Middle frontal gyrus (tissue), 1 donor: Measurements from ENCODE around the gene LKAAEAR1.
"Not testable (repeated sequence)": the region's sequence is repeated elsewhere in the genome, so short reads cannot be mapped to it uniquely, and the experiment has no call there.

Experiments used
- DNase-seq: peaks from one replicate; pipeline ENCODE4 v3.0.0-alpha.2; 2015; ENCODE audit warnings: low spot score; ENCODE audit errors: extremely low spot score

The LKAAEAR1 gene, protein sequence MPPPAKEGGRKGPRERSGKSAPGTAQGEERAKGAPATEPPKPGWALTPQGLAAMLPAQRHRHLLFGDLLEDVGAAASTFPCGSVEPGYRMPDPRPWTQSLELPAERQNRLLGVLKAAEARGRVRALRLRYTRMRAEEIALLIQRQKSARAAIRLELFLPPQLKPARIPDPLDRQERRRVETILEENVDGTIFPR

DNA sequence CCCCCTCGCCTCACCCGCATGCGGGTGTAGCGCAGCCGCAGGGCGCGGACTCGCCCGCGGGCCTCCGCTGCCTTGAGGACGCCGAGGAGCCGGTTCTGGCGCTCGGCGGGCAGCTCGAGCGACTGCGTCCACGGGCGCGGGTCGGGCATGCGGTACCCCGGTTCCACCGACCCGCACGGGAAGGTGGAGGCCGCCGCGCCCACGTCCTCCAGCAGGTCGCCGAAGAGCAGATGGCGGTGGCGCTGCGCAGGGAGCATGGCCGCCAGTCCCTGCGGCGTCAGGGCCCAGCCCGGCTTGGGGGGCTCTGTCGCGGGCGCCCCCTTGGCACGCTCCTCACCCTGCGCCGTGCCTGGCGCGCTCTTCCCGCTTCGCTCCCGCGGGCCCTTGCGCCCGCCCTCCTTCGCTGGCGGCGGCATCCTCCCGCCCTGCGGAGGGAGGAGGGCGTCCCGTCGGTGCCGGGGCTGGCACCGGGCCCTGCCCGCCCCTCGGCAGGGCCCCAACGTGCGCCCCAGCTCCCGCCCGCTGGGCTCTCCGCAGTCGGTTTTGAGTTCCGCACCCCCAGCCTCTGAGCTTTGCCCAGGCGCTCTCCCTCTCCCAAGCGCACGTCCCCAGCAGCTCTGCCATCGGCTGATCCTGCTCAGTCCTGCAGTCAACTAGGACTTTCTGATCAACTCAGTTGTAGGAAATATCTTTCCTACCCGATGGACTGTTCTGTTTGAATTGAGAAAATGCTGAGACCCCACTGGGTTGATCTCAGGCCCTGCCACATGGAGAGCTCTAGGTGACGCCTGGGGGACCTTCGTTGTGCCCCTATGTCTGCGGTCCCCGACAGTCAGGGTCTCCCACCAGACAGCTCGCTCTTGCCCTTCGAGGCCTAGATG lies at the start of gene LKAAEAR1:
Gene LKAAEAR1, minus strand, starts transcription at position 595 of the 881 bp plus-strand sequence. Its CDS starts 179 bp downstream, at position 416.
- no peak for DNase-seq

DNA sequence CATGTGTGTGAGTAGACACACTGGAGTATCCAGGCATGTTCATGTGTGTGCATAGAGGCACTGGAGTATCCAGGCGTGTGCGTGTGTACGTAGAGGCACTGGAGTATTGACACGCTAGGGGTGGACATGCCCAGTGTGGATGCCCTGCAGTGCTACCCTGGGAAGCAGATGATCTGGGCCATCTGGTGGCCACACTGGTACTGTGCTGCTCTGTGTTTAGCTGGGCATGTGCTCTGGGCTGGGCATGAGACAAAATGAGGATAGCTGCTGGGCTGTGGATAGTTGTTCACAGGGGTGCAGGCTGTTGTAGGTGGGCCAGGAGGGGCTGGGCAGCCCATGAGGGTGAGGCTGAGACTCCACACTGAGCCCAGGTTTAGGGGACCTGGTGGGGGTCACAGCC lies 47.2 kb upstream of the LKAAEAR1 start:
- DNase-seq = no peak

DNA sequence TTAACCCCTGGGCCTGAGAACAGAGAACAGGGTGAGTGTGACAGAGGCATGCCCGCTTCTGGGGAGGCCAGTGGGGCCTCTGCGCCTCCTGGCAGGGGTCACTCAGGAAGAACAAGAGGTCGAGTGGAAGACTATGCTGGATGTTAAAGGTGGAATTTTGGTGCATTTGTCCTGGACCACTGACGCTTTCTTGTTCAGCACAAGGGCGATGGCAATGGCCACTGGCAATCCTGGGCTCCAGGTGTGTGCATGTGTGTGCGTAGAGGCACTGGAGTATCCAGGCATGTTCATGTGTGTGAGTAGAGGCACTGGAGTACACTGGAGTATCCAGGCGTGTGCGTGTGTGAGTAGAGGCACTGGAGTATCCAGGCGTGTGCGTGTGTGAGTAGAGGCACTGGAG lies 46.7 kb upstream of the LKAAEAR1 start:
- DNase-seq = no peak

DNA sequence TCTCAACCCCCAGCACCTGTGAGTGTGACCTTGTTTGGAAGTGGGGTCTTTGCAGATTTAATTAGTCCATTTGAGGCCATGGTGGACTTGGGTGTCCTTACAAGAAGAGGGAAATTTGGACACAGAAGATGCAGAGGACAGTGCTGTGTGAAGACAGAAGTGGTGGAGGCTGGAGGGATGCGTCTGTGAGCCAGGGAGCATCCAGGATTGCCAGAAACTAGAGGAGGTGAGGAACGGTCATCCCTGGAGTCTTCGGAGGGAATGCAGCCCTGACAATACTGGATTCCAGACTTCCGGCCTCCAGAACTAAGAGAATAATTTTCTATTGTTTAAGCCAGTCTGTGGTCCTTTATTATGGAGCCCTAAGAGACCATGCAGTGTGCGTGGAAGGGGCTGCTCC lies 46.1 kb upstream of the LKAAEAR1 start:
- DNase-seq = no peak

DNA sequence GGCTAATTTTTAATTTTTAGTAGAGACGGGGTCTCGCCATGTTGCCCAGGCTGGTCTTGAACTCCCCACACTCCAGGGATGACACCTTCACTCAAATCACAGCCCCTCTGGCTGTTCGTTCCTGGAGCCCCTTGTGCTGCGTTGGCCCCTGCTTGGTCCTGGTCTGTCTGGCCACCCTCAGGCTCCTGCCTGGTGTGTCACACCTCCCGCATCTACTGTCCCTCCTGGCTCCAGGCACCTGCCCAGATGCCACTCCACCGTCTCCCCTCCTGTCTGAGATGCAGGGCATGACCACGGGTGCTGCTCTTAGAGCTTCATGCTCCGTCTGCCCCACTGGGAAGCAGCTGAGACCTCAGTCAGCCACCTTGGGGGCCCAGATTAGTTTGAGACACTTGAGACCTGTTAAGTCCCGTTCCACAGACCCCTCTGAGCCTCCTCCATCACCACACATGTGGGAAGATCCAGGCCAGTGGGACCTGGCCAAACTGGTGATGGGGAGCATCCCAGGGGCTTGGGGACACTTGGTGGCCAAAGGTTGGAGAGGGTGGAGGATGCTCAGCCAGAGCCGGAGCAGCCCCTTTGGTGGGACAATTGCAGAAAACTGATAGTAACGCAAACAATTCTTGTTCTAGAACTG lies 45.1 kb upstream of the LKAAEAR1 start:
- DNase-seq = no peak

DNA sequence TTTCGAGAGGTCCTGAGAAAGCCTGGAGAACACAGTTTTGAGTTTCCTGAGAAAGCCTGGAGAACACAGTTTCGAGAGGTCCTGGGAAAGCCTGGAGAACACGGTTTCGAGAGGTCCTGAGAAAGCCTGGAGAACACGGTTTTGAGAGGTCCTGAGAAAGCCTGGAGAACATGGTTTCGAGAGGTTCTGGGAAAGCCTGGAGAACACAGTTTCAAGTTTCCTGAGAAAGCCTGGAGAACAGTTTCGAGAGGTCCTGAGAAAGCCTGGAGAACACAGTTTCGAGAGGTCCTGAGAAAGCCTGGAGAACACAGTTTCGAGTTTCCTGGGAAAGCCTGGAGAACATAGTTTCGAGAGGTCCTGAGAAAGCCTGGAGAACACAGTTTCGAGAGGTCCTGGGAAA lies 39.3 kb upstream of the LKAAEAR1 start:
- DNase-seq = not testable (repeated sequence)

DNA sequence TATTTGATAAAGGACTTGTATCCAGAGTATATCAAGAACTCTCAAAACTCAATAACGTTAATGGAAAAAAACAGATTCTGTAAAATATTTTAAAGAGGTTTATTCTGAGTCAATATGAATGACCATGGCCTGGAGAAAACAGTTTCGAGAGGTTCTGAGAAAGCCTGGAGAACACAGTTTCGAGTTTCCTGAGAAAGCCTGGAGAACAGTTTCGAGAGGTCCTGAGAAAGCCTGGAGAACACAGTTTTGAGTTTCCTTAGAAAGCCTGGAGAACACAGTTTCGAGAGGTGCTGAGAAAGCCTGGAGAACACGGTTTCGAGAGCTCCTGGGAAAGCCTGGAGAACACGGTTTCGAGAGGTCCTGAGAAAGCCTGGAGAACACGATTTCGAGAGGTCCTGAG lies 38.7 kb upstream of the LKAAEAR1 start:
- not testable (repeated sequence) for DNase-seq

DNA sequence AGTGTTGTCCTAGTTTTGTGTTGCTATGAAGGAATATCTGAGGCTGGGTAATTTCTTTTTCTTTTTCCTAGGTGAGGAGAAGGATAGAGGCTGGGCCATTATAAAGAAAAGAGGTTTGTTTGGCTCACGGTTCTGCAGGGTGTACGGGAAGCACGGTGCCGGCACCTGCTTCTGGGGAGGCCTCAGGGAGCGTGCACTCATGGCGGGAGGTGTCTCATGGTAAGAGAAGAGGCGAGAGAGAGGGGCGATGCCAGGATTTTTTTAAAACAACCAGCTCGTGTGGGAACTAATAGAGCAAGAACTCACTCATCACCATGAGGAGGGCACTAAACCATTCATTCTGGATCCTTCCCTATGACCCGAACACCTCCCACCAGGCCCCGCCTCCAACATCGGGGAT lies 37.4 kb upstream of the LKAAEAR1 start:
- no peak for DNase-seq

DNA sequence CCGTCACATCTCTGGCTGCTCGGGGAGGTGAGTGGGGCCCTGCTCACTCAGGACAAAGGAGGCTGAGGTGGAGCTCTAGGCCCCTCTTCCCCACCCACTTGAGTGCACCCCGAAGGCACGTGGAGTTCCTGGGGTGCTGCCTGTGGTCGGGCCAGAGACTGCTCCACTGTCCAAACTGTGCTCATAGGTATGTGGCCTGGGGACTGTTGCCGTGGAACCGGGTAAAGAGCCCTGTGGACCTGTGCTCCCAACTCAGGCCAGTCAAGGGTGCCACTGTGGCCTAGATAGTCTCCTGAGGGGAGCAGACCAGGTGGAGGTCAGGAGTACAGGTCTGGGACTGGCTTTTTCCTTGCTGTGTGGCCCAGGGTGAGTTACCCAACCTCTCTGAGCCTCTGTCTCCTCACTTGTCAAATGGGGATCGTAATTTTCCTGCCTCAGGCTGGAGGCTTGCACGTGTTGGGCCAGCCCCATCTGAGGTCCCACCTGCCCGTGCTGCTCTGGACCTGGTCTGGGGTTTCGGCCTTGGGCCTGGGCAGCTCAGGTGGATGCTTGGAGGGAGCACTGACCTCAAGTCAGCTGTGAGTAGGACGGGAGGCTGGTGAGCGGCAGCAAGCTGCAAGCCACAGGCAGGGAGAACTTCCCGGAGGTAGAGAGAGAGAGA lies 35.6 kb upstream of the LKAAEAR1 start:
- DNase-seq = no peak

DNA sequence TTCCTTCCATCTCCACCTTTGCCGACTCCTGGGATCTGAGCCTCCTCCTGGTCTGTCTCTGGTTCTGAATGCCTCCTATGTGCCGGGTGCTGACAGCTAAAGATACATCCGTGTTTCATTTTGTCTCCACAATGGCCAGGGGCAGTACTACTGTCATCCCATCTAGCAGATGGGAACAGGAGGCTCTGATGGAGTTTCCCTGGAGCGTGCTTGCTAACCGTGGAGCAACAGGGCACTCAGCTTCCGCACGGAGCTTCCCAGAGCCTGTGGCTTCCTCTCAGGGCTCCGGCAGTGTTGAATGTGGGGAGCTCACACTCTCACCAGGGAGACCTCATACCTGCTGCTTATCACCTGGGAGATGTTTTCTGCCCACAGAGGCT lies 35.1 kb upstream of the LKAAEAR1 start:
- no peak for DNase-seq

DNA sequence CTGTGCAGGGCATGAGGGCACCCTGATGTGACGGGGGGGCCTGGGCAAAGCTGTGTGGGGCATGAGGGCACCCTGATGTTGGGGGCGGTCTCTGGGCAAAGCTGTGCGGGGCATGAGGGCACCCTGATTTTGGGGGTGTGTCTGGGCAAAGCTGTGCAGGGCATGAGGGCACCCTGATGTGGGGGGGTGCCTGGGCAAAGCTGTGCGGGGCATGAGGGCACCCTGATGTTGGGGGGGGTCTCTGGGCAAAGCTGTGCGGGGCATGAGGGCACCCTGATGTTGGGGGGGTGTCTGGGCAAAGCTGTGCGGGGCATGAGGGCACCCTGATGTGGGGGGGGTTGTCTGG lies 33.2 kb upstream of the LKAAEAR1 start:
- DNase-seq = not testable (repeated sequence)

DNA sequence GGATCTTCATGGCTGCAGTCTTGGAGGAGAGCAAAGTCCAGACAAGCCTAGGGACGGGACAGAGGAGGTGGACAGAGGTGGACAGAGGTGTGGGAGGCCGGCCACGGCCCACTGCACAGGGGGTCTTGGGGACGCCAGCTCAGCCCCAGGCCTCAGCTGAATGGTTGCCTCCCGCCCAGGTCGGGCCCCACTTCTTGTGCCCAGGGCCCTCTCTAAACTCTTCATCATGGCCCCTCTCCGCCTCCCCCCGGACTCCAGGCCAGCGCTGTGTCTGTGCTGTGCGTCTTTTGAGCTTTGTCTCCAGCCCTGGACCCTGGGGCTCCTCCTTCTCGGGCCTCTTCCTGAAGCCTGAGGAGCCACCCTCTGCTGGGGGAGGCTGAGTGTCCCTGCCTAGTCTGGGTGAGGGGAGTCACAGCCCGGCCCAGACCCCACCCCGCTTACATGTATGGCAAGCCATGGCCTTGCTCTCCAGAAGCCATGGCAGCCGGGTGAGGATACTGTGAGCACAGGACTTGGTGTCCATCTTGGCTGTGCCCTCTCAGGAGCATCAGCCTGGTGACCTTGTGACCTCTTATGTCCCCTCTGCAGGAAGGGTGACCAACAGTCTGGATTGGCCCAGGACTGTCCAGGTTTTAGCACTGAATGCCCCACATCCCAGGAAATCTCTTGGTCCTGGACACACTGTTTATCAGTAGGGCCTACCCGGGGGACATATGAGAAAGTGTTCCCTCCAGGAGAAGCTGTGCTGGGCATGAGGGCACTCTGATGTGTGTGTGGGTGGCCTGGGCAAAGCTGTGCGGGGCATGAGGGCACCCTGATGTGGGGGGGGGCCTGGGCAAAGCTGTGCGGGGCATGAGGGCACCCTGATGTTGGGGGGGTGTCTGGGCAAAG lies 32.6 kb upstream of the LKAAEAR1 start:
- DNase-seq = no peak

DNA sequence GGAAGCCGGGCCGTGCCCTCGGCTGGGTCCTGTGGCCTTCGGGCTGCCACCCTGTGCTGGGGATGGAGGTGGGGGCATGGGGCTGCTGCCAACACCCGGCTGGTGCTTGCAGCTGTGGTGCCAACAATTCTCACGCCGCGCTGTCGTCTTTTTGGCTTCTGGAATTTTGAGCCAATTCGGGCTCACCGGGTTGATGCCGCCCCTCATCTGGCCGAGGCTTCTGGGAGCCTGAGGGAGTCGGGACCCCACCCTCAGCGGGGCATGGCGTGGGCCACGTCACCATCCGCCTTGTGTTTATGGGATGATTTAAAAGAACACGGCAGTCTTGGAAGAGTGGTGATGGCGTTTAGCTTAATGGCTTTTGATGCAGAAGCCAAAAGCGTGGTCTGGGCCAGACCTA lies 31.8 kb upstream of the LKAAEAR1 start:
- DNase-seq = no peak

DNA sequence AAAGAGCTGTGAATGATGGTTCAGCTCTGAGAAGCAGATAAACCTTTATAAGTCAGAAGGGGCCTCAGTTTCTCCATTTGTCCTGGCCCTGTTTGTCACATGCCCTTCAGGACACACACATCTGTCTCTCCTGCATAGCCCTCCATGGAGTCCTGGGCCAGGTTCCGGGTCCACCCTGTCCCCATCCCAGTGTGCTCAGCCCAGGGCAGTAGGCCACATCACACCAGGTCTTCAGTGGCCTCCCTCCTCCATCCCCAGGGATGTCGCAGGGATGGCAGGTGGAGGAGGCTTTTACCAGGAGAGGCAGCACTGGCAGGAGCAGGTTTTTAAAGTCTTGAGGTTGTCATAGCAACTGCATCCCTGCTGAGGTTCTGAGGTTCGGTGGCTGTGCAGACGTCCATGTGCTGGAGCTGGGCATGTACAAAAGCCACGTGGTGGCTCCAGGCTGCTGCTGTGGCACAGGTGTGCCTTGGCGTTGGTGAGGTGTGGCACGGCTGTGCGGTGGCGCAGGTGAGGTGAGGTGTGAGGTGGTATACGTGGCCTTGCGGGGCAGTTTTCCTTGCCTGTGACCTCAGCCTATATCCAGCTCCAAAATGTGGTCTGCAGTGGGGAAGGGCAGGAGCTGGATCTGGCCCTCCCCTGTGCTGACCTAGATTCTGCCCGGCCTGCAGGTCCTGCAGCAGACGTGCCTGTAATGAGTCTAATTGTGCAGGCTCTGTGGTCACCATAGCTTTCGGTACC lies 31.1 kb upstream of the LKAAEAR1 start:
- no peak for DNase-seq

DNA sequence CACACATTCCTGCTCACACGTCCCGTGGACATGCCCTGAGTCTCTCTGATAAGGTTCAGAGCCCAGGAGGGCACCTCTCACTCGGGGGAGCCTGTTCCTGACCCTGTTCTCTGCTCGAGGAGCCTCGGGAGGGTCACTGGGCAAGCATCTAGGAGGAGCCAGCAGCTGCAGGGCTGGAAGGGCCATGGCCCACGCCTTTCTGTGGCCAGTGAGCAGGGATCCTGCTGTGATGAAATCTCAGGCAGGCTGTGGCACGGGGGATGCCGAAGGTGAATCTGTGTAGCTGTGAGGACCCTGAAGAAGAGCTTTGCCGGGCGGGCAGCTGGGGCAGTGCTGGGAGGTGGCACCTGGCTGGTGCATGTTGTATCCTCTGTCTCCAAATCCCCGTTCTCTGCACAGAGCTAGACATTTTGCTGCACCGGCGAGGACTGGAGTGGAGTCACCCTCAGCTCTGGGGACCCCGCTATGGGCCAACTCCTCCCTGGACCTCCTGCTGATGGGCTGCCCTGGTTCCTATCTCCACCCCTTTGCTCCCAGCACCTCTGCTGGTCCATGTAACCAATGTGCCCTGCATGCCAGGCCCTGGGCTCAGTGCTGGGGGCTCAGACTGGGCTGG lies 30.3 kb upstream of the LKAAEAR1 start:
- DNase-seq = no peak

DNA sequence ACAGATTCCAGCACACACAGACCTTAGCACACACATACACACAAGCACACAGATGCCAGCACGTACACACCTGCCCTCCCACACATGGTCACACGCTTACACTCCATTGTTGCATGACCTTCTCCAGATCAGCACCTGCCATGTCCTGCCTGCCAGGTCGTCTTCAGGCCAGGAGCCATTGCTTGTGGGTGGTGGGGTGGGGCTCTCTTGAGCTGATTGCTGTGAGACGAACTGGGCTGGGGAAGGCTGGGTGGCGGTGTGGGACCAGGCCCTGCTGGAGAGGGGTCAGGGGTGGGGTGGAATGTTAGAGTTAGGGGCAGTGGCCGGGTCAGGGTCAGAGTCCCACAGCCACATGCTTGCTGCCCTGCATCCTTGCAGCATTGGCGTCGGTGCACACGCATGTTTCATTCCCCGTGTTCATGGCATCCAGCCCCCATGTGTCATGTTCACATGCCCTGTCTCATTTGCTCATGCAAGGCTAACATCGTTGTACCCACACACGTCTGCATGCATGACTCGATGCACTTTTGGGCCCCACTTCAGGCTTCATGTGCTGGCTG lies 29.7 kb upstream of the LKAAEAR1 start:
- DNase-seq = no peak

DNA sequence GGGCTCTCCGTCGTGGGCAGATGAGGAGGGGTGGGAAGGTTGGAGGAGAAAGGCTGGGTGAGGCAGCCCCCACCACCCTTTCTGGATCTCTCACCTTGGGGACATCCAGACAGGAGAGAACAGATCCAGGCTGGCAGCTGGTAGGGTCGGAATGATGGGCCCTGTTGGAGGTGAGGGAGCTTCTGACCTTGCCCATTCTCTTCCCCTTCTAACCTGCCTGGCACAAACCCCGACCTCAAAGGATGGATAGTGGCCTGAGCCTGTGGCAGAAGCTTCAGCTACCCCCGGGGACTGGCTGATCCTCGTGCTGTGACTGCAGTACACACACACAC lies 29.2 kb upstream of the LKAAEAR1 start:
- no peak for DNase-seq

DNA sequence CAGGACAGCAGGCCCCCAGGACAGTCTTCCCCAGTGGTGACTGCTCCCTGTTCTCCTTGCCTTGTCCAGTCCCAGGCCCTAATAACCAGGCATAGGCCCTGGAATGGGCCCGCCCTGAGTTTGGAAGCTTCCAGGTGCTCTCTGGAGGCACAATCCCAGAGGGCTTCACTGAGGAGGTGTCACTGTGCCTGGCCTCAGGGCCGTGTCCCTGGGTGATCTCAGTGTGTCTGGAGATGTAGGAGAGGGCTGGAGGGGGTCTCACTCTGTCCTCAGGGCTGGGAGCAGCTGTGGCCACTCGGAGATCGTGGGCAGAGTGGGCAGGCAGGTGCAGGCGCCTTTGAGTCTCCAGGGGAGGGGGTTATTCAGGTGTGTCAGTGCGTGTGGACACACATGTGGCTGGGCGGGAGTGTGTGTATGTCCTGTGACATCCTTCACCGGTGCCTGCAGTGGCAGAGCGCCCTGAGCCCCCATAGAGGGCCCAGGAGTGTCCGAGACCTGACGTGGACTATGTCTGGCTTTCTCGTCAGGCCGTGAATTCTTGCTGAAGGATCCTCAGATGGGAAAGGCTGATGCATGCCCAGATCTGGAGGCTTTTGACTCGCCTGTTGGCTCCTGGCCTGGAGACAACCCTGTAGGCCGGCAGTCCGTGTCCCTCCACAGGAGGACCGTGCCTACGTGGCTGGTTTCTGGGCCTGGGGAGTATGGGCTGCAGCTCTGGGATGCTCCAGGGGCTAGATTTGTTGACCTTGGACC lies 28.7 kb upstream of the LKAAEAR1 start:
- DNase-seq = no peak
